ENCODE data around the gene CIAO1. TPM values are rescaled to one million over a fixed set of nuclear protein-coding genes. Genes with fewer than 3 reads are reported as not detected.

The CIAO1 gene
- total and polyA plus RNA-seq, 4 donors: 25.8 to 57.1 (median 47.8) TPM

DNA sequence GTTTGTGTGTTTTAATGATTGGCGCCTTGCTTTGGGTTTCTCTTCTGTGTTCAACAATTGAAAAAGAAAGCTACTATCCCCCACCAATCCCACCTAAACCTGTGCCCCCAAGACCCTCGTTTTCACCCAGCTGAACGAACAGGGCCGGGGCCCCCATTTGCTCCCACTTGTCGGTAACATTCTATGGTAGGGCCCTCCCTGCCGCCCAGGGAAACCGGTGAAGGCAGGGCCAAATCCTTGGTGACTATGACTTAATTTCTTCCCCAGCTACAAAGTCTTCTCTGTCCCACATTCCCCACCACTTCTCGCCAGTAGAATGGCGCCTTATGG is 39.9 kb downstream of the CIAO1 start:
- Histone ChIP-seq H3K27ac (ENCODE audit: low read depth in 1 of 2, low read length in 2 of 2) (peak overlapping the region in 1 of 2 donors; percentile 55), H3K4me3 (ENCODE audit: low read length in 2 of 2) (peak overlapping the region; percentile 53 to 74), H3K27me3 (ENCODE audit: control insufficient read depth in 1 of 2, insufficient read depth in 2 of 2, low read length in 1 of 2) (no peaks in the 10 kb centered on the region), H3K36me3 (ENCODE audit: control insufficient read depth in 1 of 2, insufficient read depth in 2 of 2, low read length in 1 of 2) (peaks cover 0 to 3% of the 10 kb centered on the region in 2 donors), H3K4me1 (ENCODE audit: control insufficient read depth in 1 of 2, insufficient read depth in 2 of 2, low read length in 2 of 2) (no peaks in the 10 kb centered on the region), H3K9me3 (ENCODE audit: control insufficient read depth, low read length) (no peaks in the 10 kb centered on the region)
- 20 to 25% methylated on average over 9 of the region's 9 CpGs for WGBS, 2 donors
- ATAC-seq (ENCODE audit: low FRiP score) (peak; percentile 8), DNase-seq (no peak)
- intact Hi-C loops (cut with DNase I): loop anchor here (2.0 to 10.0 kb wide), 3 partner anchors 46 to 203 kb away; partner anchors contain the start of gene NEURL3 (in 1 of the 2)

DNA sequence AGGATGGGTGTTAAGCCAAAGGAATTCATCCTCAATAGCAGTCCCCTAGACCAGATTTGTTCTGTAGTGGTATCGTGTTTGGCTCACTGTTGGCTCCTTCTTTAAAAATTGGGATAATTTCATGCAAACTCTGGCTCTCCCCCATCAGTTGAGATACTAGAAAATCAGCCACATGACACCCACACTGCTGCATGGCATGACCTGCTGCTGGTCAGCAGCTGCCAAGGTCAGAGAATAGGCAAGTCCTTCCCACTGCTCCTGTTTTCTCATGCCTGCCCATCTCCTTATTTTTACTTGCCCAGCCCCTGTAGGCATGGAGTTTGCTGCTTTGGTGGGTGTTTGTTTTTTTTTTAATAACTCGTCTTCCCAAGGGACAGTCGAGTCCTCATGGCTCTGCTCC is 40.3 kb downstream of the CIAO1 start:
- Histone ChIP-seq H3K27me3 (ENCODE audit: control insufficient read depth in 1 of 2, insufficient read depth in 2 of 2, low read length in 1 of 2) (no peaks in the 10 kb centered on the region), H3K9me3 (ENCODE audit: control insufficient read depth, low read length) (no peaks in the 10 kb centered on the region), H3K36me3 (ENCODE audit: control insufficient read depth in 1 of 2, insufficient read depth in 2 of 2, low read length in 1 of 2) (peaks cover 0 to 2% of the 10 kb centered on the region in 2 donors), H3K27ac (ENCODE audit: low read depth in 1 of 2, low read length in 2 of 2) (no peak overlapping the region), H3K4me3 (ENCODE audit: low read length in 2 of 2) (no peak overlapping the region), H3K4me1 (ENCODE audit: control insufficient read depth in 1 of 2, insufficient read depth in 2 of 2, low read length in 2 of 2) (no peaks in the 10 kb centered on the region)
- 86 to 90% methylated on average over 3 of the region's 3 CpGs for WGBS, 2 donors
- DNase-seq: no peak
- no peak for ATAC-seq (ENCODE audit: low FRiP score)
- intact Hi-C loops (cut with DNase I): loop anchor here in 1 of 2 donors (5.0 to 10.0 kb wide), 2 partner anchors 46 to 198 kb away; partner anchors contain the start of gene NEURL3

DNA sequence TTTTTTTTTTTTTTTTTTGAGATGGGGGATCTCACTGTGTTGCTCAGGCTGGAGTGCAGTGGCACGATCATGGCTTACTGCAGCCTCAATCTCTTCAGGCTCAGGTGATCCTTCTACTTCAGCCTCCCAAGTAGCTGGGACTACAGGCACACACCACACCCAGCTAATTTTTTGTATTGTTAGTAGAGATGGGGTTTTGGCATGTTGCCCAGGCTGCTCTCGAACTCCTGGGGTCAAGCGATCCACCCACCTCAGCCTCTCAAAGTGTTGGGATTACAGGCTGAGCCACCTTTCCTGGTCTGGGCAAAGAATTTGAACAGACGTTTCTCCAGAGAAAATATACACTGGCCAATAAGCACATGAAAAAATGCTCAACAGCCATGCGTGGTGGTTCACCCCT is 42.2 kb downstream of the CIAO1 start:
- no peaks in the 10 kb centered on the region for H3K27me3 ChIP-seq (ENCODE audit: control insufficient read depth in 1 of 2, insufficient read depth in 2 of 2, low read length in 1 of 2)
- DNase-seq (no peak), ATAC-seq (ENCODE audit: low FRiP score) (no peak)
- intact Hi-C loops (cut with DNase I): loop anchor here in 1 of 2 donors (5.0 to 10.0 kb wide), 2 partner anchors 44 to 197 kb away; partner anchors contain the start of gene NEURL3
- no peak overlapping the region for H3K27ac ChIP-seq (ENCODE audit: low read depth in 1 of 2, low read length in 2 of 2)
- H3K36me3 ChIP-seq (ENCODE audit: control insufficient read depth in 1 of 2, insufficient read depth in 2 of 2, low read length in 1 of 2): no peaks in the 10 kb centered on the region
- no peaks in the 10 kb centered on the region for H3K9me3 ChIP-seq (ENCODE audit: control insufficient read depth, low read length)
- H3K4me1 ChIP-seq (ENCODE audit: control insufficient read depth in 1 of 2, insufficient read depth in 2 of 2, low read length in 2 of 2): no peaks in the 10 kb centered on the region
- 81 to 86% methylated on average over 5 of the region's 5 CpGs for WGBS, 2 donors
- no peak overlapping the region for H3K4me3 ChIP-seq (ENCODE audit: low read length in 2 of 2)

DNA sequence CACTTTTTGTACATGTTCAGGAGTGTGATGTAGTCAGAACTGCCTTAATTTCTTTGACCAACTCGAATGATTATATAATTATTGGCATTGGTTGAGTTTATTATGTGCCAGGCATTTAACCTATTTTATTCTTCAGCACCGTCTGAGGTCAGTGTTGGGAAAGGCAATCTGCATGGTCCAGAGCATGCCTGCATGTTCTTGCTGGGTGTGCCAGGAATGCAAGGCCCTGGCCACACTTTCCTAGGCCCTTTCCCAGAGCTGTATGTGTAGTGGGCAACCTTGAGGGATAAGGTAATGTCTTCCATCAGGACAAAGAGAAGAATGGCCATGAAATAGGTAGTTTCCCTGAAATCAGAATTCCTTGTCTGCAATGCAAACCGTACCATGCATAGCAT is 49.0 kb downstream of the CIAO1 start:
- Histone ChIP-seq H3K36me3 (ENCODE audit: control insufficient read depth in 1 of 2, insufficient read depth in 2 of 2, low read length in 1 of 2) (no peaks in the 10 kb centered on the region), H3K4me1 (ENCODE audit: control insufficient read depth in 1 of 2, insufficient read depth in 2 of 2, low read length in 2 of 2) (no peaks in the 10 kb centered on the region), H3K9me3 (ENCODE audit: control insufficient read depth, low read length) (no peaks in the 10 kb centered on the region), H3K27me3 (ENCODE audit: control insufficient read depth in 1 of 2, insufficient read depth in 2 of 2, low read length in 1 of 2) (no peaks in the 10 kb centered on the region), H3K4me3 (ENCODE audit: low read length in 2 of 2) (no peak overlapping the region), H3K27ac (ENCODE audit: low read depth in 1 of 2, low read length in 2 of 2) (no peak overlapping the region)
- intact Hi-C loops (cut with DNase I): no loop called here
- ATAC-seq (ENCODE audit: low FRiP score) (no peak), DNase-seq (no peak)
- WGBS, 2 donors: 48 to 63% methylated on average over 3 of the region's 3 CpGs

DNA sequence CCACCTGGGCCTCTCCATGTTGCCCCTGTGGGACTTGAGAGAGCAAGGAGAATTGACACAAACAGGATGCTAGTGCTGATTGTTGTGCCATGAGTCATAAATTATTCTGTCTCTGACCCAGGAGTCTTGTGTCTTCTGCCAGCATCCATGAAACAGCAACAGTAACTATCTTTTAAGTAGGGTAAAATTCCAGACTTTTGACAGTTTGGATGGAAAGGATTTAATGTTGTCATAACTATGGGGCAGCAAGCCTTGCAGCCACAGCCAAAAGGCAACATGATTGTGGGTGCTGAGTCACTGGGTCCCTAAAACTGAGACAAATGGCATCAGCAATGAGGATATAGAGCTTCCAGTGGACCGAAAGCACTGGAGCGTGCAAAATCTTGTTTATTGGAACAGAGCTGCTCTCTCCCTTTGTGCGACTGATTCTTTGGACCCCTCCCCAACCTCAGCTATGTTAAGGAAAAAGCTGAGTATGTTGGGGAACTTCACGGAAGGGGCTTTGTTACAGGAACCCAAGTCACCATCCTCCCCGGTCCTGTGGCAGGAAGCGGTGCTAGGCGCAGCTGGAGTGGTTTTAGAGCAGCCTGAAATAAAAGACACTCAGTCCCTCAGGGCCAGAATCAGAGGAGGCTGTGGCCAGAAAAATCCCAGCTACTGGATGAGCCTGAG is 49.5 kb downstream of the CIAO1 start:
- no peaks in the 10 kb centered on the region for H3K27me3 ChIP-seq (ENCODE audit: control insufficient read depth in 1 of 2, insufficient read depth in 2 of 2, low read length in 1 of 2)
- H3K9me3 ChIP-seq (ENCODE audit: control insufficient read depth, low read length): no peaks in the 10 kb centered on the region
- no peaks in the 10 kb centered on the region for H3K4me1 ChIP-seq (ENCODE audit: control insufficient read depth in 1 of 2, insufficient read depth in 2 of 2, low read length in 2 of 2)
- ATAC-seq (ENCODE audit: low FRiP score): no peak
- no peak overlapping the region for H3K27ac ChIP-seq (ENCODE audit: low read depth in 1 of 2, low read length in 2 of 2)
- intact Hi-C loops (cut with DNase I): no loop called here
- WGBS, 2 donors: 74% methylated on average over 7 of the region's 7 CpGs
- no peaks in the 10 kb centered on the region for H3K36me3 ChIP-seq (ENCODE audit: control insufficient read depth in 1 of 2, insufficient read depth in 2 of 2, low read length in 1 of 2)
- H3K4me3 ChIP-seq (ENCODE audit: low read length in 2 of 2): no peak overlapping the region
- no peak for DNase-seq

DNA sequence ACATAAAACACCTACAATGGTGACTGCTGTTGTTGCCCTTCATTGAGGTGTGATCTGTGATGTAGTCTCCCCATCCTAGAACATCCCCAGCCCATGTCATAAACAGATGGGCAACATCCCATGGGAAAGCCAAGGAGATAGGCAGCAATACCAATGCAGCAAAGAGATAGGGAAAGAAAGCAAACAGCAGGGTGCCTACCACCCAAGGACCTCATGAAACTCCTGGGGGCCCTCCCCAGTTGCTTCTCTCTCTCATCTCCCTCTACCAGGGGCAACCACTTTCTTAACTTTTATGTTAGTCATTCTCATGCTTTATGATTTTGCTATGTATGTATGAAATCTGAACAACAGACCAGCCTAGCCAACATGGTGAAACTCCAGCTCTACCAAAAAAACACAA is 51.0 kb downstream of the CIAO1 start:
- intact Hi-C loops (cut with DNase I): no loop called here
- Histone ChIP-seq H3K27me3 (ENCODE audit: control insufficient read depth in 1 of 2, insufficient read depth in 2 of 2, low read length in 1 of 2) (no peaks in the 10 kb centered on the region), H3K36me3 (ENCODE audit: control insufficient read depth in 1 of 2, insufficient read depth in 2 of 2, low read length in 1 of 2) (no peaks in the 10 kb centered on the region), H3K4me1 (ENCODE audit: control insufficient read depth in 1 of 2, insufficient read depth in 2 of 2, low read length in 2 of 2) (no peaks in the 10 kb centered on the region), H3K9me3 (ENCODE audit: control insufficient read depth, low read length) (no peaks in the 10 kb centered on the region), H3K27ac (ENCODE audit: low read depth in 1 of 2, low read length in 2 of 2) (no peak overlapping the region), H3K4me3 (ENCODE audit: low read length in 2 of 2) (no peak overlapping the region)
- ATAC-seq (ENCODE audit: low FRiP score) (no peak), DNase-seq (no peak)

DNA sequence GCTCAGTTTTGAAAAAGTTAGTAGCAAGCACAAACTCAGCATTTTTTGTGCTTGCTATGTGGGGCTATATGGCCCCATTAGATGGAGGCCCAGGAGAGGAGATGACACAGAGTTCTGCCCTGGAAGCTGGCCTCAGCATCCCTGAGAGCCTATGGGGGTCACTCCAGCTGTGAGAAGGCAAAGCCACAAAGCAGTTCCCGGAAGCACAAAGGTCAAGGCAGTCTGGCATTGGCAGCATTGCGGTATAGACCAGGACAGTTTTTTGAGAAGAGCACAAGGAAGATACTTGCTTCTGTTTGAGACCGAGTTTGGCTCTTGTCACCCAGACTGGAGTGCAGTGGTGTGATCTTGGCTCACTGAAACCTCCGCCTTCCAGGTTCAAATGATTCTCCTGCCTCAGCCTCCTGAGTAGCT is 51.6 kb downstream of the CIAO1 start:
- Histone ChIP-seq H3K9me3 (ENCODE audit: control insufficient read depth, low read length) (no peaks in the 10 kb centered on the region), H3K4me3 (ENCODE audit: low read length in 2 of 2) (no peak overlapping the region), H3K27me3 (ENCODE audit: control insufficient read depth in 1 of 2, insufficient read depth in 2 of 2, low read length in 1 of 2) (no peaks in the 10 kb centered on the region), H3K27ac (ENCODE audit: low read depth in 1 of 2, low read length in 2 of 2) (no peak overlapping the region), H3K4me1 (ENCODE audit: control insufficient read depth in 1 of 2, insufficient read depth in 2 of 2, low read length in 2 of 2) (no peaks in the 10 kb centered on the region), H3K36me3 (ENCODE audit: control insufficient read depth in 1 of 2, insufficient read depth in 2 of 2, low read length in 1 of 2) (no peaks in the 10 kb centered on the region)
- intact Hi-C loops (cut with DNase I): no loop called here
- ATAC-seq (ENCODE audit: low FRiP score): no peak
- WGBS, 2 donors: 93 to 97% methylated on average over 4 of the region's 4 CpGs
- DNase-seq: no peak

DNA sequence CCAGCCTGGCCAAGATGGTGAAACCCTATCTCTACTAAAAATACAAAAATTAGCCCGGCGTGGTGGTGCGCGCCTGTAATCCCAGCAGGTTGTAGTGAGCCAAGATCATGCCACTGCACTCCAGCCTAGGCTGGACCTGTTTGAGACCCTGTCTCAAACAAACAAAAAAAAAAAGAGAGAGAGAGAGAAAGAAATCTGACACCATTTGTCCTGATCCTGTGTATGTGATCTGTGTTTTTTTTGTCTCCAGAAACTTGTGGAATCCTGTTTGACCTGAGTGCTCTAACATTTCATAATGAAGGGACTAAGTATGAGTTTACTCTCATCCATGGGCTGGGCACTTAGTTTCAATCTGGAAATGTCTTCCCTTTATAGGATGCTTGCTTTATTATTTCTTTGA is 52.7 kb downstream of the CIAO1 start:
- Histone ChIP-seq H3K4me3 (ENCODE audit: low read length in 2 of 2) (no peak overlapping the region), H3K9me3 (ENCODE audit: control insufficient read depth, low read length) (no peaks in the 10 kb centered on the region), H3K4me1 (ENCODE audit: control insufficient read depth in 1 of 2, insufficient read depth in 2 of 2, low read length in 2 of 2) (no peaks in the 10 kb centered on the region), H3K27me3 (ENCODE audit: control insufficient read depth in 1 of 2, insufficient read depth in 2 of 2, low read length in 1 of 2) (no peaks in the 10 kb centered on the region), H3K36me3 (ENCODE audit: control insufficient read depth in 1 of 2, insufficient read depth in 2 of 2, low read length in 1 of 2) (no peaks in the 10 kb centered on the region), H3K27ac (ENCODE audit: low read depth in 1 of 2, low read length in 2 of 2) (no peak overlapping the region)
- DNase-seq: no peak
- intact Hi-C loops (cut with DNase I): no loop called here
- 95 to 96% methylated on average over 4 of the region's 4 CpGs for WGBS, 2 donors
- no peak for ATAC-seq (ENCODE audit: low FRiP score)

DNA sequence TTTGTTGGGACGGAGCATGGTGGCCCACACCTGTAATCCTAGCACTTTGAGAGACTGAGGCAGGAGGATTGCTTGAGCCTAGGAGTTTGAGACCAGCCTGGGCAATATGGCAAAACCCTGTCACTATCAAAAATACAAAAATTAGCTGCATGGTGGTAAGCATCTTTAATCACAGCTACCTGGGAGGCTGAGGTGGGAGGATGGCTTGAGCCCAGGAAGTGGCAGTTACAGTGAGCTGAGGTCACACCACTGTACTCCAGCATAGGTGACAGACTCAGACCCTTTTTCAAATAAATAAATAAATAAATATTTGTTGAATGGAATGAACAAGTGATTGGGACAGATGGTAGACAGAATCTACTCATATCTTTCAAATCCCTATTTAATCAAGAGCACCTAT is 53.4 kb downstream of the CIAO1 start:
- 95 to 97% methylated on average over 1 of the region's 1 CpG for WGBS, 2 donors
- Histone ChIP-seq H3K4me1 (ENCODE audit: control insufficient read depth in 1 of 2, insufficient read depth in 2 of 2, low read length in 2 of 2) (no peaks in the 10 kb centered on the region), H3K4me3 (ENCODE audit: low read length in 2 of 2) (no peak overlapping the region), H3K9me3 (ENCODE audit: control insufficient read depth, low read length) (no peaks in the 10 kb centered on the region), H3K27ac (ENCODE audit: low read depth in 1 of 2, low read length in 2 of 2) (no peak overlapping the region), H3K36me3 (ENCODE audit: control insufficient read depth in 1 of 2, insufficient read depth in 2 of 2, low read length in 1 of 2) (no peaks in the 10 kb centered on the region), H3K27me3 (ENCODE audit: control insufficient read depth in 1 of 2, insufficient read depth in 2 of 2, low read length in 1 of 2) (no peaks in the 10 kb centered on the region)
- intact Hi-C loops (cut with DNase I): no loop called here
- DNase-seq (no peak), ATAC-seq (ENCODE audit: low FRiP score) (no peak)
